Smooth muscle cell (in vitro differentiated cells): ENCODE data around the gene PPIL6. TPM values are rescaled to one million over a fixed set of nuclear protein-coding genes. Genes with fewer than 3 reads are reported as not detected.

Source experiments
- DNase-seq: peaks from one replicate; lab custom pipeline; 2025; ENCODE audit not compliant: unreplicated experiment; lab: John Stamatoyannopoulos, UW
- H2AFZ ChIP-seq: fragments of 200-600 bp; sonication (generic); 2 replicates; pipeline ENCODE4 v1.6.0; 2016; ENCODE audit warnings: antibody characterized with exemption, low read depth, mild to moderate bottlenecking
- H3F3A ChIP-seq: fragments of 200-600 bp; sonication (generic); 2 replicates; pipeline ENCODE4 v1.6.0; 2017; ENCODE audit warnings: antibody characterized with exemption, low read depth
- H3K27ac ChIP-seq: fragments of 200-600 bp; sonication (generic); 2 replicates; pipeline ENCODE4 v1.5.1; 2016; ENCODE audit warnings: low read depth, mild to moderate bottlenecking
- H3K27me3 ChIP-seq: fragments of 200-600 bp; sonication (generic); 2 replicates; pipeline ENCODE4 v1.6.1; 2016; ENCODE audit warnings: low read depth, mild to moderate bottlenecking
- H3K36me3 ChIP-seq: fragments of 200-600 bp; sonication (generic); 2 replicates; pipeline ENCODE4 v1.5.1; 2016; ENCODE audit warnings: low read depth
- H3K4me1 ChIP-seq: fragments of 200-600 bp; sonication (generic); 2 replicates; pipeline ENCODE4 v1.5.1; 2016; ENCODE audit warnings: low read depth
- H3K4me2 ChIP-seq: fragments of 200-600 bp; sonication (generic); 2 replicates; pipeline ENCODE4 v1.6.0; 2016; ENCODE audit warnings: mild to moderate bottlenecking
- H3K4me3 ChIP-seq: fragments of 200-600 bp; sonication (generic); 2 replicates; pipeline ENCODE4 v1.5.1; 2016; ENCODE audit warnings: mild to moderate bottlenecking
- H3K79me2 ChIP-seq: fragments of 200-600 bp; sonication (generic); 2 replicates; pipeline ENCODE4 v1.6.0; 2016; ENCODE audit warnings: low read depth, mild to moderate bottlenecking
- H3K9ac ChIP-seq: fragments of 200-600 bp; sonication (generic); 2 replicates; pipeline ENCODE4 v1.6.0; 2016; ENCODE audit warnings: low read depth
- H3K9me3 ChIP-seq: fragments of 200-600 bp; sonication (generic); replicated peaks from 2 replicates; pipeline ENCODE4 v1.5.1; 2016; ENCODE audit warnings: low read depth
- H4K20me1 ChIP-seq: fragments of 200-600 bp; sonication (generic); 2 replicates; pipeline ENCODE4 v1.6.0; 2016; ENCODE audit warnings: low read depth
- WGBS: methylation state at CpG from one replicate; pipeline ENCODE4 v1.1.7; 2016; ENCODE audit warnings: low lambda C conversion rate; 5-methylcytosine and 5-hydroxymethylcytosine counted together
- polyA plus RNA-seq: library from polyadenylated mRNA; unstranded; fragments of >200 nt; fragmentation: Nextera tagmentation; extraction: Ambion mirVana; gene quantifications from 2 replicates; pipeline ENCODE4 v1.2.1, GENCODE V29; 2016
- total RNA-seq: library from RNA; depleted of rRNA; stranded (reverse); fragments of >200 nt; gene quantifications from 2 replicates; pipeline ENCODE4 v1.2.3, GENCODE V29; 2014
- TF ChIP-seq, protein P1 (sequence below): fragments of 200-600 bp; sonication (generic); IDR thresholded peaks from 2 replicates; pipeline ENCODE4 v1.5.1; 2017; ENCODE audit warnings: borderline replicate concordance, mild to moderate bottlenecking, antibody characterized with exemption; ENCODE audit not compliant: insufficient read depth, poor library complexity, severe bottlenecking

The PPIL6 gene
- total and polyA plus RNA-seq, 2 experiments from 2014 or later: 1.3 to 1.7 TPM

DNA sequence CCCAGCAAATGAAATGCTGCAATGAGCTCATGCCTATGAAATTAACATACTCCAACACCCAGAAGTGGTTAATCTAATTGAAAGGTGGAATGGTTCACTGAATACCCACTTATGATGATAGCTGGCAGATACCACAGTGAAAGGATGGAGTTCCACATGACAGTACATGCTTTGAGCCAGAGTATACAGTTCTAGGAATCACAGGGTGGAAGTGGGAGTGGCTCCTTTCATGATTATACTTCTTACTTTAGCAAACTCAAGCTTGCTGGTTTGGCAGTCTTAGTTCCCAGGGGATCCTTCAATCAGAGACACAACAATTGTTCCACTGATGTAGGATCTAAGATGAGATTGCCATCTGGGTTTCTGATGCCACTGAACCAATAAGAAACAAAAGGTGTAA is 79.6 kb downstream of the PPIL6 start:
- Histone ChIP-seq H3K4me1 (no peaks in the 10 kb centered on the region), H3K27me3 (no peaks in the 10 kb centered on the region), H3K36me3 (peaks cover 18% of the 10 kb centered on the region), H3K79me2 (peaks cover 11% of the 10 kb centered on the region), H2AFZ (no peak overlapping the region), H3F3A (no peaks in the 10 kb centered on the region), H3K27ac (no peak overlapping the region), H3K9me3 (no peaks in the 10 kb centered on the region), H4K20me1 (peaks cover 41% of the 10 kb centered on the region), H3K9ac (no peak overlapping the region), H3K4me2 (no peak overlapping the region), H3K4me3 (no peak overlapping the region)
- TF ChIP-seq, protein P1, sequence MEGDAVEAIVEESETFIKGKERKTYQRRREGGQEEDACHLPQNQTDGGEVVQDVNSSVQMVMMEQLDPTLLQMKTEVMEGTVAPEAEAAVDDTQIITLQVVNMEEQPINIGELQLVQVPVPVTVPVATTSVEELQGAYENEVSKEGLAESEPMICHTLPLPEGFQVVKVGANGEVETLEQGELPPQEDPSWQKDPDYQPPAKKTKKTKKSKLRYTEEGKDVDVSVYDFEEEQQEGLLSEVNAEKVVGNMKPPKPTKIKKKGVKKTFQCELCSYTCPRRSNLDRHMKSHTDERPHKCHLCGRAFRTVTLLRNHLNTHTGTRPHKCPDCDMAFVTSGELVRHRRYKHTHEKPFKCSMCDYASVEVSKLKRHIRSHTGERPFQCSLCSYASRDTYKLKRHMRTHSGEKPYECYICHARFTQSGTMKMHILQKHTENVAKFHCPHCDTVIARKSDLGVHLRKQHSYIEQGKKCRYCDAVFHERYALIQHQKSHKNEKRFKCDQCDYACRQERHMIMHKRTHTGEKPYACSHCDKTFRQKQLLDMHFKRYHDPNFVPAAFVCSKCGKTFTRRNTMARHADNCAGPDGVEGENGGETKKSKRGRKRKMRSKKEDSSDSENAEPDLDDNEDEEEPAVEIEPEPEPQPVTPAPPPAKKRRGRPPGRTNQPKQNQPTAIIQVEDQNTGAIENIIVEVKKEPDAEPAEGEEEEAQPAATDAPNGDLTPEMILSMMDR: no peak
- no peak for DNase-seq

DNA sequence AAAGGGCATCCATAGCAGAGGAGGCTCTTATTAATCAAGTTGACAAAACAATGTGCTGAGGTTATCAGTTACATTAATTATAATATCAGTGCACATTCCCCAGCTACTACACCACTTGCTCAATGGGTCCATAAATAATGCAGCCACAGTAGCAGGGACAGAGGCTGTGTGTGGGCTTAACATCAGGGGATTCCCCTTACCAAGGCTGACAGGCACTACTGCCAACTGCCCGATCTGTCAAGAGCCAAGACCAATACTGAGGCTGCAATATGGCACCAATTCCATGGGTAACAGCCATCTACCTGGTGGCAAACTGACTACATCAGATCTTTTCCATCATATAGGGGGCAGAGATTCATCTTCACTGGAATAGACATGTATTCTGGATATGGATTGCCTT is 80.1 kb downstream of the PPIL6 start:
- Histone ChIP-seq H3K79me2 (peaks cover 11% of the 10 kb centered on the region), H4K20me1 (peaks cover 41% of the 10 kb centered on the region), H3K27me3 (no peaks in the 10 kb centered on the region), H3K4me3 (no peak overlapping the region), H3K4me1 (no peaks in the 10 kb centered on the region), H3K36me3 (peaks cover 18% of the 10 kb centered on the region), H2AFZ (no peak overlapping the region), H3K4me2 (no peak overlapping the region), H3K9me3 (no peaks in the 10 kb centered on the region), H3F3A (no peaks in the 10 kb centered on the region), H3K27ac (no peak overlapping the region), H3K9ac (no peak overlapping the region)
- 84% methylated on average over 1 of the region's 1 CpG for WGBS
- no peak for DNase-seq
- TF ChIP-seq, protein P1: no peak

DNA sequence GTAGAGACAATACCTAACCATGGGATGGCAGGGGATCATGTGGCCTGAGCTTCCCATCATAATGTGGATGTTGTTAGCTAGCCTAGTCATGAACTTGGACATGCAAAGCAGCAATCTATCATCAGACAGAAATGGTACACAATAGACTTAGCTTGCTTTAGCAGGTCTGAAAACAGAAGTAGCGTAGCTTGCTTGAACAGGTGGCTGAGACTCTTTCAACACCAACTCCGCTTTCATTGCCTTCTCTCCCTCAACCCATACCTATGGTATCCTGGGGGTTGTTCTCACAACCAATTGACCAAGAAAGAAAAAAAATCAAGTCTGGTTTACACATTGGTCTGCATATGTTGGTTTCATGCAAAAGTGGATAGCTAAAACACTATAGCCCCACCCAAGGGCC is 81.2 kb downstream of the PPIL6 start:
- Histone ChIP-seq H3K9ac (no peak overlapping the region), H4K20me1 (peaks cover 32% of the 10 kb centered on the region), H3K36me3 (peaks cover 13% of the 10 kb centered on the region), H3K4me1 (no peaks in the 10 kb centered on the region), H3K27me3 (no peaks in the 10 kb centered on the region), H3K4me2 (no peak overlapping the region), H3K4me3 (no peak overlapping the region), H3F3A (no peaks in the 10 kb centered on the region), H3K9me3 (no peaks in the 10 kb centered on the region), H2AFZ (no peak overlapping the region), H3K79me2 (peaks cover 11% of the 10 kb centered on the region), H3K27ac (no peak overlapping the region)
- TF ChIP-seq, protein P1: no peak
- 100% methylated on average over 2 of the region's 2 CpGs for WGBS
- no peak for DNase-seq

DNA sequence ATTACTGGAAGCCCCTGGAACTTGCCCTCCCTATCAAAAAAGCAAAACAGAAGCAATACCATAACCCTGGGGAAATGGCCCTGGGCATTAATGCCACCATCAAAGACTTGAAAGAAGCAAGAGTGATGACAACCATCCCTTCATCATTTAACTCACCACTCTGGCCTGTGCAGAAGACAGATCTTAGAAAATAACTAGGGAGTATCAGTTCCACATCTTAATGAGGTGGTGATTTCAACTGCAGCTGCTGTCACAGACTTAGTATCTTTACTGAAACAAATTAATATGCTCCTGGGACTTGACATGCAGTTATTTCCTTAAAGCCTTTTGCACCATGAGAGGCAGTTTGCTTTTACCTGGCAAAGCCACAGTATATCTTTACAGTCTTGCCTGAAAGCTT is 82.2 kb downstream of the PPIL6 start:
- Histone ChIP-seq H3K27ac (no peak overlapping the region), H3F3A (no peaks in the 10 kb centered on the region), H3K4me2 (no peak overlapping the region), H3K4me3 (no peak overlapping the region), H4K20me1 (peaks cover 22% of the 10 kb centered on the region), H2AFZ (no peak overlapping the region), H3K9ac (no peak overlapping the region), H3K4me1 (no peaks in the 10 kb centered on the region), H3K36me3 (peaks cover 13% of the 10 kb centered on the region), H3K79me2 (peaks cover 4% of the 10 kb centered on the region), H3K27me3 (no peaks in the 10 kb centered on the region), H3K9me3 (no peaks in the 10 kb centered on the region)
- TF ChIP-seq, protein P1: no peak
- no peak for DNase-seq
